Kidney glomerular epithelial cell (primary cell): ENCODE measurements around the gene ISOC2.
"Not testable (repeated sequence)": the region's sequence is repeated elsewhere in the genome, so short reads cannot be mapped to it uniquely, and the experiment has no call there.

ENCODE experiments used
- DNase-seq: peaks from one replicate; lab custom pipeline; 2025; lab: John Stamatoyannopoulos, UW

ISOC2 gene

GRCh38 chr19:55457683-55458457 is 3.6 kb downstream of the ISOC2 start:
- DNase-seq: no peak

GRCh38 chr19:55456347-55456746 is 5.1 kb downstream of the ISOC2 start:
- no peak for DNase-seq

GRCh38 chr19:55455576-55456235 is 5.7 kb downstream of the ISOC2 start:
- no peak for DNase-seq

- no peak for DNase-seq
Measured at GRCh38 chr19:55454787-55455243, 6.6 kb downstream of the ISOC2 start.

GRCh38 chr19:55453511-55454260 is 7.8 kb downstream of the ISOC2 start:
- no peak for DNase-seq

GRCh38 chr19:55452749-55453346 is 8.6 kb downstream of the ISOC2 start:
- DNase-seq: peak; percentile 53

- DNase-seq: no peak
Measured at GRCh38 chr19:55451965-55452748, 9.3 kb downstream of the ISOC2 start.

GRCh38 chr19:55451163-55451964 is 10.1 kb downstream of the ISOC2 start:
- DNase-seq: no peak

- DNase-seq: no peak
Measured at GRCh38 chr19:55449469-55449868, 12.0 kb downstream of the ISOC2 start.

- DNase-seq: not testable (repeated sequence)
Measured at GRCh38 chr19:55448175-55448490, 13.3 kb downstream of the ISOC2 start.

- DNase-seq: no peak
Measured at GRCh38 chr19:55447421-55448174, 13.8 kb downstream of the ISOC2 start.

GRCh38 chr19:55446060-55446459 is 15.4 kb downstream of the ISOC2 start:
- no peak for DNase-seq

- no peak for DNase-seq
Measured at GRCh38 chr19:55444646-55445045, 16.8 kb downstream of the ISOC2 start.

- DNase-seq: no peak
Measured at GRCh38 chr19:55443824-55444480, 17.5 kb downstream of the ISOC2 start.

- DNase-seq: no peak
Measured at GRCh38 chr19:55443045-55443823, 18.2 kb downstream of the ISOC2 start, which contains the start of gene SHISA7. SHISA7 (minus strand) TSS chr19:55443300; CDS start chr19:55442863, 437 bp downstream.

GRCh38 chr19:55442372-55442961 is 19.0 kb downstream of the ISOC2 start:
- DNase-seq: no peak

GRCh38 chr19:55441692-55442321 is 19.6 kb downstream of the ISOC2 start:
- DNase-seq: no peak

GRCh38 chr19:55441319-55441691 is 20.1 kb downstream of the ISOC2 start:
- DNase-seq: no peak
